Esophagus mucosa (tissue), 1 donor: ENCODE measurements around the gene POU2F2. TPM values are rescaled to one million over a fixed set of nuclear protein-coding genes. Genes with fewer than 3 reads are reported as not detected.
A peak's percentile ranks its signal among the peaks of the same experiment; 100 is the strongest.

Source experiments
- ATAC-seq: fragments of 200-7000 bp; cut with Tn5 transposase; one replicate; pipeline ENCODE4 v1.9.1; 2020
- total RNA-seq: library from RNA; stranded (reverse); gene quantifications from one replicate; pipeline ENCODE4 v1.2.4, GENCODE V29; 2023
- donor health status: DM: yes; HTN: yes; CAD: no.

POU2F2 gene
- total RNA-seq, 1 donor from 2014 or later = 1.00 TPM

GRCh38 chr19:42098781-42099180, 33.5 kb downstream of the POU2F2 start:
- peak; percentile 75 for ATAC-seq

GRCh38 chr19:42097461-42097860, 34.8 kb downstream of the POU2F2 start:
- ATAC-seq = no peak

- no peak for ATAC-seq
Observed at GRCh38 chr19:42096255-42096837, 35.9 kb downstream of the POU2F2 start.

- no peak for ATAC-seq
Observed at GRCh38 chr19:42095814-42096230, 36.4 kb downstream of the POU2F2 start.

- ATAC-seq = no peak
Observed at GRCh38 chr19:42095142-42095813, 37.0 kb downstream of the POU2F2 start.

- ATAC-seq = peak; percentile 42
Observed at GRCh38 chr19:42093926-42094325, 38.3 kb downstream of the POU2F2 start.

GRCh38 chr19:42093505-42093904, 38.7 kb downstream of the POU2F2 start:
- ATAC-seq = no peak

- peak; percentile 44 for ATAC-seq
Observed at GRCh38 chr19:42092350-42092749, 39.9 kb downstream of the POU2F2 start.

- peak; percentile 83 for ATAC-seq
Observed at GRCh38 chr19:42091742-42092141, 40.5 kb downstream of the POU2F2 start.

GRCh38 chr19:42091300-42091699, 40.9 kb downstream of the POU2F2 start:
- no peak for ATAC-seq

GRCh38 chr19:42090672-42091071, 41.6 kb downstream of the POU2F2 start:
- ATAC-seq = no peak

GRCh38 chr19:42089772-42090171, 42.5 kb downstream of the POU2F2 start:
- no peak for ATAC-seq

- ATAC-seq = no peak
Observed at GRCh38 chr19:42089191-42089750, 43.0 kb downstream of the POU2F2 start.

- no peak for ATAC-seq
Observed at GRCh38 chr19:42088471-42089190, 43.6 kb downstream of the POU2F2 start.

GRCh38 chr19:42086770-42087550, 45.3 kb downstream of the POU2F2 start:
- no peak for ATAC-seq

- ATAC-seq = no peak
Observed at GRCh38 chr19:42086188-42086736, 46.0 kb downstream of the POU2F2 start.

GRCh38 chr19:42083537-42083936, 48.7 kb downstream of the POU2F2 start:
- ATAC-seq = no peak

GRCh38 chr19:42081584-42082203, 50.6 kb downstream of the POU2F2 start:
- ATAC-seq = peak; percentile 40

- no peak for ATAC-seq
Observed at GRCh38 chr19:42080764-42081375, 51.4 kb downstream of the POU2F2 start.

- ATAC-seq = no peak
Observed at GRCh38 chr19:42079886-42080763, 52.1 kb downstream of the POU2F2 start.
